ENCODE measurements around the gene MYCN.

DNA sequence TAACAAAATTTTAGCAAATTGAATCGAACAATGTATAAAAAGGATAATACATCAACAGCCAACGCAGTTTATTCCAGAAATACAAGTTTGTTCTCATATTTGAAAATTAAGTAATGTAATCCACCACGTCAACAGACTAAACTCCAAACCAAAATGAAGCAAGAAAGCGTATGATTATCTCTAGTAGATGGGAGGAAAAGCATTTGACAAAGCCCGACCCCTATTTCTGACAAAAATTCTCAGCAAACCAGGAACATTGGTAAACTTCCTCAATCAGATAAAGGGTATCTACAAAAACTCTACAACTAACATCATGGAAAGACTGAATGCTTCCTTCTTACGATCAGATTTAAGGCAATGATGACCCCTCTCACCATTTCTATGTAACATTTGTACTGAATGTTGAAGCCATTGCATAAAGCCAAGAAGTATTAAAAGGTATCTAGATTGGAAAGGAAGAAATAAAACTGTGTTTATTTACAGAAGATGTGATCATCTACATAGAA is 34.3 kb upstream of the MYCN start:
- TF ChIP-seq POLR2AphosphoS5 (IDR thresholded peaks at IDR 0.05) = no peak
- no peak for TF ChIP-seq POLR2A (IDR thresholded peaks at IDR 0.05)
- TF ChIP-seq CTCF (IDR thresholded peaks at IDR 0.05) = no peak

All from prostate gland (tissue), 2 donors.